22Rv1 (cell line): ENCODE results near the gene OSBPL3.

ENCODE experiments used
- H3K27ac ChIP-seq: fragments of 450-650 bp; 2 replicates; pipeline ENCODE4 v1.5.1; 2017
- ZFX ChIP-seq: fragments of 450-650 bp; IDR thresholded peaks from 2 replicates; pipeline ENCODE4 v1.6.1; 2017; ENCODE audit warnings: antibody characterized with exemption, borderline replicate concordance
- TF ChIP-seq, protein P1 (sequence below): fragments of 450-650 bp; IDR thresholded peaks from 2 replicates; pipeline ENCODE4 v1.5.1; 2017; ENCODE audit warnings: mild to moderate bottlenecking

Gene OSBPL3

DNA sequence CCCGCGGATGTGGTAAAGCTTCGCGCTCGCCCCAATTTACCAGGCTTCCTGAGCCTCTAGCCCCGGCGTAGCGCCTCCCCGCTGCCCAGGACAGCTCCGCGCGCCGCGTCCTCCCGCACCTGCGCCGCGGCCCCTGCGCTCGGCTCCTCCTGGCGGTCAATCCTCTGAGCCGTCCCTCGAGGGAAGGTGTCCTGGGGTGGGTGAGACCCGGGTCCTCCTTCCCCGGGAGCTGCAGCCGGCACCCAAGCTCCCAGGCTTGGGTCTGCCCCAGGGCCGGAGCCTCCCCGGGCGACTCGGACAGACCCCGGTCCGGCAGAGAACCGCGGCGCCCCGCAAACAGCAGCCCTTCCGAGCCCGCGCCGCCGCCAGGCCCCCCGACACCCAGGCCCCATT, 512 bp downstream of the OSBPL3 start:
- peak overlapping the region; percentile 82 for H3K27ac ChIP-seq
- TF ChIP-seq, protein P1, sequence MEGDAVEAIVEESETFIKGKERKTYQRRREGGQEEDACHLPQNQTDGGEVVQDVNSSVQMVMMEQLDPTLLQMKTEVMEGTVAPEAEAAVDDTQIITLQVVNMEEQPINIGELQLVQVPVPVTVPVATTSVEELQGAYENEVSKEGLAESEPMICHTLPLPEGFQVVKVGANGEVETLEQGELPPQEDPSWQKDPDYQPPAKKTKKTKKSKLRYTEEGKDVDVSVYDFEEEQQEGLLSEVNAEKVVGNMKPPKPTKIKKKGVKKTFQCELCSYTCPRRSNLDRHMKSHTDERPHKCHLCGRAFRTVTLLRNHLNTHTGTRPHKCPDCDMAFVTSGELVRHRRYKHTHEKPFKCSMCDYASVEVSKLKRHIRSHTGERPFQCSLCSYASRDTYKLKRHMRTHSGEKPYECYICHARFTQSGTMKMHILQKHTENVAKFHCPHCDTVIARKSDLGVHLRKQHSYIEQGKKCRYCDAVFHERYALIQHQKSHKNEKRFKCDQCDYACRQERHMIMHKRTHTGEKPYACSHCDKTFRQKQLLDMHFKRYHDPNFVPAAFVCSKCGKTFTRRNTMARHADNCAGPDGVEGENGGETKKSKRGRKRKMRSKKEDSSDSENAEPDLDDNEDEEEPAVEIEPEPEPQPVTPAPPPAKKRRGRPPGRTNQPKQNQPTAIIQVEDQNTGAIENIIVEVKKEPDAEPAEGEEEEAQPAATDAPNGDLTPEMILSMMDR = peak; percentile 87
- TF ChIP-seq ZFX = no peak

DNA sequence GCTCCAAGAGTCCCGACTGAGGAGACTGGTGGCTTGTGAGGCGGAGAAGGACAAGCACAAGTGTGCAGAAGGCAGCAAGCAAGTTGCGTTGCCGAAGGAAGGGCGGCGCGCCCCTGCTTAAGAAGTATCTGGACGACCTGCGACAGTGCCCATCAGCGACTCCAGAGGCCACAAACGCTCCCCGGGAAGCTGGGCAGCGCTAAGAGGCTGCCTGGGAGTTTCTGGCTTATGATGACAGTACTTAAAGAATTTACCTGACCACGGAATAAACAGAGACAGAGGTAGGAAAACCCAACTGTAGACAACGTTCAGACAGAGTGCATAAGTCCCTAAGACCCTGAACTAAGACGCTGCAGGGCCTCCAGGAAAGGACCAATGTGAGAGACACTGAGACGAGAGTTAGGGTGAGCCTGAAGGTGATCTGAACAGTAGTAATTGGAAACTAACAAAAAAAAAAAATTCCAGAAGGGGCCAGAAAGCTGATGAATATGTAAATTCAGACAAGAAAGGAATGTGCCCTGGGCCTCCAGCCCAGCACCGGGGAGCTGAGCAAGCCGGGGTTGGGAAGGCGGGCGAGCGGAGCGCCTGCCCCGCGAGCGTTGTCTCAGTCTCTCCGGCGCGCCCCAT, 1.0 kb downstream of the OSBPL3 start:
- peak overlapping the region; percentile 82 for H3K27ac ChIP-seq
- TF ChIP-seq, protein P1 = no peak
- no peak for TF ChIP-seq ZFX

DNA sequence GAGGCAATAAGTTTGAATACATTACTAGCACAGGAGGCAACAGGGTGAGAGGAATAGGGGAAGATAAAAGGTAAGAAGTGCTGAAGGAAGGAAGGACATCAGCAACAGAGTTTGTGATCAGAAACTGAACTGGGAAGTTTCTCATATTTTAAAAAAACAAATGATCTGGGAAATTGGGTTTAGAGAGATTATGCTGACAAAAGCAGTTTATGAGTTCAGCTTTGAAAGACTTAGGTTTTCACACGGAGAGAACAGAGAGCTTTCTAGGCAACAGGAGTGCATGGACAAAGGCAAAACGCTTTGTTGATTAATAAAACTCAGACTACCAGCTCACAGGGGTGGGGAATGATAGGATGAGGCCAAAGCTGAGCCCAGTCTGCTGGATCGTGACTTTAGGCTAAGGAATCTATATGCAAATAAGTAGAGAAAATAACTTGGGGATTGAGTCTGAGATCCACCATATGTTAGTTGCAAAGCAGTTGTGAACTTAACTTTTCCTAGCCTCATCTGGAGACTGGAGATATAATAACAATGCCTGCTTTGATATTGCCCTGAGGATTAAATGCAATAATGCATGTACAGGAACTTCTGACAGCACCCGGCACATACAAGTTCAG, 4.2 kb downstream of the OSBPL3 start:
- TF ChIP-seq ZFX = no peak
- TF ChIP-seq, protein P1 = no peak
- no peak overlapping the region for H3K27ac ChIP-seq

DNA sequence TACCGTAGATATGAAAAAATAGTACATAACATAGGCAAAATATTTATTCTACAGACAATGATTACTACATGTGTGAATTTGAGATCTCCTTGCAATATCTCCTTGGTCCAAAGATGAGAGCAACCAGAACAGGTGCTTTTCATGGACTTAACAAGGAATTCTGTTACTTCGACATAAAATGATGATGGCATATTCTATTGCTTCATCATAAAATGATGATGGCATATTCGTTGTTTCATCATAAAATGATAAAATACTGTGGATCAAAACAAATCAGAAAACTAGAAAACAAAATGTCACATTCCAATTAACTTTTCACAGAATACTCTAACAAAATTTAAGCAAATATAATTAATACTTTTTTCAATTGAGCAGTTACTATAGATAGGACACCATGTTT, 4.8 kb downstream of the OSBPL3 start:
- H3K27ac ChIP-seq = no peak overlapping the region
- no peak for TF ChIP-seq ZFX
- TF ChIP-seq, protein P1 = no peak

DNA sequence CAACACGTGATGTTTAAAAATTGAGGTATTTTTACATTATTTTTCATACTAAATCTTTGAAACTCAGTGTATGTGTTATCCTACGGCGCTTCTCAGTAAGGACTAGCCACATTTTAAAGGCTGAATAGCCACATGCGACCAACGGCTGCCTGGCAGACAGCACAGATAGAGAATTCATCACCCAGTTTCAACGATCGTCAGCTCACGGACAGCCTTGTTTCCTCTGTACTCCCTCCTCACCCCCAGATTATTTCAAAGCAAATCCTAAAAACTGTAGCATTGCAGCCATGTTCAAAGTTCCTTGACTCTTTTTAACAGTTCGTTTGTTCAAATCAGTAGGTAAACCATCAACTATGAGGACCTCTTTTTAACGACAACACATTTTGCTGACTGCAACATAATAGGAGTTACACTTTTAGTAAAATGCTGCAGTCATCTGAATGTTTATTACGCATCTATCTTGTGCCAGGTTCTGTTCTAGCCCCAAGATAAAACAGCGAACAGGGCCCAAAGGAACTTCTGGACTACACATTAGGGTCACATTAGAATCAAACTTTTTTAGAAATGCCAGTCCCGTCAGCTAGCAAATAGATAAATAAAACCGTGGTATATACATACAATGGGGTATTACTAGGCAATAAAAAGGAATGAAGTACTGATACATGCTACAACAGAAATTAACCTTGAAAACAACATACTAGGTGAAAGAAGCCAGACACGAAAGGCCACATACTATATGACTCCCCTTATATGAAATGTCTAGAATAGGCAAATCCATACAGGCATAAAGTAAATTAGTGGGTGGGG, 5.7 kb downstream of the OSBPL3 start:
- H3K27ac ChIP-seq = no peak overlapping the region
- no peak for TF ChIP-seq ZFX

DNA sequence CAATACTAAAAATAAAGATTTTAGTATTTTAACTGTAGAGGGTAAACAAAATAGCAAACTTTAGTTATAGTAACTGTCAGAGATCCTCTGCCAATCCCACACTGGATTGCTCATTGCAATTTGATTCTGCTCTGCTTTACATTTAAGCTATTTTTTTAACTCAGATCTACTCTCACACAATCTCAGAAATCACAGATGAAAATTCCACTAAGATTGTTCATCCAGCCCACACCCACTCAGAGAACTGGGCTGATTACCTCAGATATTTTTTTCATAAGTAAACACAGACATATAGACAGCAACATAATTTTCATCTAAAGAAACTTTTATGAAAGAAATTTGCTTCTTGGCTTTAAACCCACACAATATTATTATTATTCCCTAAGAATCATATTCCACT, 7.0 kb downstream of the OSBPL3 start:
- H3K27ac ChIP-seq = no peak overlapping the region
- TF ChIP-seq, protein P1 = no peak
- no peak for TF ChIP-seq ZFX

DNA sequence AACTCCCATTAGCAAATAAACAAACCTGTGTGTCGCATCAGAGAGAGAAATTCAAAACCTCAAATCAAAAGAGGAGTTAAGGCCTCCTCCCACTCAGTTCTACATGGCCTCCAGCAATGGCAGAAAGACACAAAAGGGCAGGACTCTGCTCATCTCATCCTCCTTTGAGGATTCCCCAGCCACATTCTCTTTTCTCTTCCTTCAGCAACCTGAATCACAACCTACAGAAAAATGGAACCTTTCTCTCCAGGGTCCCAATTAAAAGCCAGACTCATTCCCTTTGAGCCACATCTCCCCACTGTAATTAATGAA, 7.9 kb downstream of the OSBPL3 start:
- TF ChIP-seq, protein P1 = no peak
- TF ChIP-seq ZFX = no peak
- no peak overlapping the region for H3K27ac ChIP-seq
